Bronchial epithelial cell (primary cell): ENCODE measurements around the gene DBX1. TPM values are rescaled to one million over a fixed set of nuclear protein-coding genes. Genes with fewer than 3 reads are reported as not detected.

Experiments
- DNase-seq: peaks from one replicate; pipeline ENCODE4 v3.0.0-alpha.2; 2010; ENCODE audit warnings: low read depth
- FAIRE-seq: peaks from 2 replicates; lab custom pipeline; 2011; peaks lifted over from hg19 to GRCh38; lab: Jason Lieb, UNC
- H3K27me3 ChIP-seq: 2 replicates; pipeline ENCODE4 v1.5.1; 2011; ENCODE audit warnings: low read length; ENCODE audit not compliant: control insufficient read depth, insufficient read depth
- H3K36me3 ChIP-seq: 2 replicates; pipeline ENCODE4 v1.5.1; 2011; ENCODE audit warnings: low read length; ENCODE audit not compliant: control insufficient read depth, insufficient read depth
- H3K4me3 ChIP-seq: 2 replicates; pipeline ENCODE4 v1.5.1; 2011; ENCODE audit warnings: mild to moderate bottlenecking, low read depth, low read length, control low read depth
- total RNA-seq: library from RNA; depleted of rRNA; stranded (reverse); fragments of >200 nt; gene quantifications from 2 replicates; pipeline ENCODE4 v1.2.1, GENCODE V29; 2014
- TF ChIP-seq, protein P1 (sequence below): IDR thresholded peaks from 2 replicates; pipeline ENCODE4 v1.5.1; 2011; ENCODE audit warnings: mild to moderate bottlenecking, moderate library complexity, low read length, control low read depth, inconsistent platforms; ENCODE audit not compliant: insufficient read depth, severe bottlenecking

DBX1 gene
- total RNA-seq, 1 donor from 2014 or later, result not detected

- no peaks in the 10 kb centered on the region for H3K36me3 ChIP-seq
- H3K4me3 ChIP-seq, result no peak overlapping the region
- peaks cover 3% of the 10 kb centered on the region for H3K27me3 ChIP-seq
- TF ChIP-seq, protein P1, sequence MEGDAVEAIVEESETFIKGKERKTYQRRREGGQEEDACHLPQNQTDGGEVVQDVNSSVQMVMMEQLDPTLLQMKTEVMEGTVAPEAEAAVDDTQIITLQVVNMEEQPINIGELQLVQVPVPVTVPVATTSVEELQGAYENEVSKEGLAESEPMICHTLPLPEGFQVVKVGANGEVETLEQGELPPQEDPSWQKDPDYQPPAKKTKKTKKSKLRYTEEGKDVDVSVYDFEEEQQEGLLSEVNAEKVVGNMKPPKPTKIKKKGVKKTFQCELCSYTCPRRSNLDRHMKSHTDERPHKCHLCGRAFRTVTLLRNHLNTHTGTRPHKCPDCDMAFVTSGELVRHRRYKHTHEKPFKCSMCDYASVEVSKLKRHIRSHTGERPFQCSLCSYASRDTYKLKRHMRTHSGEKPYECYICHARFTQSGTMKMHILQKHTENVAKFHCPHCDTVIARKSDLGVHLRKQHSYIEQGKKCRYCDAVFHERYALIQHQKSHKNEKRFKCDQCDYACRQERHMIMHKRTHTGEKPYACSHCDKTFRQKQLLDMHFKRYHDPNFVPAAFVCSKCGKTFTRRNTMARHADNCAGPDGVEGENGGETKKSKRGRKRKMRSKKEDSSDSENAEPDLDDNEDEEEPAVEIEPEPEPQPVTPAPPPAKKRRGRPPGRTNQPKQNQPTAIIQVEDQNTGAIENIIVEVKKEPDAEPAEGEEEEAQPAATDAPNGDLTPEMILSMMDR, result peak; percentile 78
- DNase-seq (peak; percentile 53), FAIRE-seq (no peak)
Observed at GRCh38 chr11:20127671-20128527, 32.4 kb downstream of the DBX1 start.

- peaks cover 3% of the 10 kb centered on the region for H3K27me3 ChIP-seq
- H3K36me3 ChIP-seq, result no peaks in the 10 kb centered on the region
- DNase-seq (no peak), FAIRE-seq (no peak)
- TF ChIP-seq, protein P1, result no peak
- H3K4me3 ChIP-seq, result no peak overlapping the region
Observed at GRCh38 chr11:20126724-20127123, 33.6 kb downstream of the DBX1 start.

- no peak for FAIRE-seq
- Histone ChIP-seq H3K27me3 (no peaks in the 10 kb centered on the region), H3K4me3 (no peak overlapping the region), H3K36me3 (no peaks in the 10 kb centered on the region)
- TF ChIP-seq, protein P1, result no peak
- DNase-seq, result peak; percentile 64
Observed at GRCh38 chr11:20125927-20126326, 34.3 kb downstream of the DBX1 start.

- TF ChIP-seq, protein P1, result no peak
- H3K27me3 ChIP-seq, result no peaks in the 10 kb centered on the region
- H3K36me3 ChIP-seq, result peaks cover 9% of the 10 kb centered on the region
- H3K4me3 ChIP-seq, result no peak overlapping the region
- FAIRE-seq, result no peak
- DNase-seq, result no peak
Observed at GRCh38 chr11:20122131-20122530, 38.1 kb downstream of the DBX1 start.

DNA sequence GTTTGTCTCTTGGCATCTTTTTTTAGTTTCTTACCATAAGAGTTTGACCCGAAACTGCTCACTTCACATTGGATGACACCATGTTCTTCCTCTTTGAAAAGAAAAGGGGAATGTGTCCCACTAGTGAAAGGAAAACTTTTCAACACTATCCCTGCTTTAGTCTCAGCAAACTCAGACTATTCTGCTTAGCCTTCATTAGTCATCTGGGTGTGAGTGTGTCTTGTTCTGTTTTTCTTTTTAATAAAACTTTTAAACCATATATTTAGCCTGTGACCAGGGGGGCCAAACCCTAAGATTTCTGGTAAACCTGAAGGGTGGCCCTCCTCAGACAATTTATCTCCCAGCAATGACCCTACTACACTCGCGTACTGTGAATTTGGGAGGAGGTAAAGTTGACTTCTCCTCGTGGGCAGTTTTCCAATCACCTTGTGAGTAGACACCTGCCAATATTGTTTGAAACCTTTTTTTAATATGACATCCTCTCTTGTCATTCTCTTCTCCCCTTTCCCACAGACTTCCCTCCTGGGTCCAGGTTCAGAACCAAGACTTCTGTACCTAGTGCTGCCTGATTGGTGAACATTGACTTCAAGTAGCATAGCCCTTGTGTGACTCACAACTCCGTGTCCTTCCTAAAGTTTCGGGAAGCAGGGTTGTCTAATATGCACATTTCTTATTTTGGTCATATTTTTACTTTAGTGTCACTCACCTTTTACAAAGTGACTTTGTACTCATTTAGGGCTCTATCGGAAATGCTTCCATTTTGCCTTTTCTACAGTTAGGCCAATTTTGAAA lies 39.9 kb downstream of the DBX1 start:
- H3K27me3 ChIP-seq, result no peaks in the 10 kb centered on the region
- TF ChIP-seq, protein P1, result no peak
- FAIRE-seq (no peak), DNase-seq (no peak)
- H3K36me3 ChIP-seq, result peaks cover 11% of the 10 kb centered on the region
- H3K4me3 ChIP-seq, result no peak overlapping the region
